GM10248 (cell line): ENCODE data around the gene GOLGA2.

ENCODE experiments used
- CTCF ChIA-PET: fragments of 300-600 bp; sonication (Branson Sonifier 250); formaldehyde crosslinking; extraction: SDS; loops from one replicate; lab custom pipeline; 2021; ENCODE audit warnings: antibody characterized with exemption; lab: Yijun Ruan, JAX
- POLR2A ChIA-PET: fragments of 350-650 bp; sonication (Branson Sonifier 250); formaldehyde crosslinking; extraction: SDS; loops from one replicate; lab custom pipeline; 2020; ENCODE audit warnings: antibody characterized with exemption; lab: Yijun Ruan, JAX
- DNase-seq: peaks from one replicate; pipeline ENCODE4 v3.0.0; 2012; ENCODE audit errors: extremely low spot score
- TF ChIP-seq, protein P1 (sequence below): IDR thresholded peaks from 2 replicates; pipeline ENCODE4 v1.5.1; 2012; ENCODE audit warnings: mild to moderate bottlenecking, low read depth; ENCODE audit errors: extremely low read depth, missing control alignments, control extremely low read depth

GOLGA2 gene

GRCh38 chr9:128245421-128246151, 30.2 kb downstream of the GOLGA2 start:
- POLR2A ChIA-PET, result no interaction called here
- CTCF ChIA-PET, result interaction anchor here (0.9 to 1.7 kb wide), 2 partner anchors 9 to 117 kb away, joined by 3 to 5 read pairs; no protein-coding TSS in a partner anchor
- TF ChIP-seq, protein P1, sequence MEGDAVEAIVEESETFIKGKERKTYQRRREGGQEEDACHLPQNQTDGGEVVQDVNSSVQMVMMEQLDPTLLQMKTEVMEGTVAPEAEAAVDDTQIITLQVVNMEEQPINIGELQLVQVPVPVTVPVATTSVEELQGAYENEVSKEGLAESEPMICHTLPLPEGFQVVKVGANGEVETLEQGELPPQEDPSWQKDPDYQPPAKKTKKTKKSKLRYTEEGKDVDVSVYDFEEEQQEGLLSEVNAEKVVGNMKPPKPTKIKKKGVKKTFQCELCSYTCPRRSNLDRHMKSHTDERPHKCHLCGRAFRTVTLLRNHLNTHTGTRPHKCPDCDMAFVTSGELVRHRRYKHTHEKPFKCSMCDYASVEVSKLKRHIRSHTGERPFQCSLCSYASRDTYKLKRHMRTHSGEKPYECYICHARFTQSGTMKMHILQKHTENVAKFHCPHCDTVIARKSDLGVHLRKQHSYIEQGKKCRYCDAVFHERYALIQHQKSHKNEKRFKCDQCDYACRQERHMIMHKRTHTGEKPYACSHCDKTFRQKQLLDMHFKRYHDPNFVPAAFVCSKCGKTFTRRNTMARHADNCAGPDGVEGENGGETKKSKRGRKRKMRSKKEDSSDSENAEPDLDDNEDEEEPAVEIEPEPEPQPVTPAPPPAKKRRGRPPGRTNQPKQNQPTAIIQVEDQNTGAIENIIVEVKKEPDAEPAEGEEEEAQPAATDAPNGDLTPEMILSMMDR, result no peak
- DNase-seq, result no peak

DNA sequence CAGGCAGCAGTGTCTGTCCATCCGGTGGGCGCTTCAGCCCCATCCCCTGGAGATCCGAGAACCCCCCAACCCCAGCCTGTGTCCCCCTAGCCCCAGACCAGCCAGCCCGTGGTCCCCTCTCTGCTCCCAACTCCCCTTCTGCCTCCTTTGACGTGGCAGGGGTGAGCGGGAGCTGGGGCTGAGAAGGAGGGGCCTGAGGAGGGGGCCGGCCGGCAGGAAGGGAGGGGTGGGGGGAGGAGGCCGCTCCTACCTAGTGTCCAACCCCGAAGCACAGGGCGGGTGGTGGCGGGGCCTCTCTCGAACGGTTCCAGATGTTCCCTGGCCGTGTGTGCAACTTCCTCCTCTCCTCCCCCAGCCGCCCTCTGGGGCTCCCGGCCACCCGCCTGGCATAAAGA, 31.0 kb downstream of the GOLGA2 start:
- TF ChIP-seq, protein P1, result no peak
- DNase-seq, result no peak
- ChIA-PET POLR2A (no interaction called here), CTCF (interaction anchor here (0.9 kb wide), 1 partner anchor 118 kb away, joined by 3 read pairs; no protein-coding TSS in a partner anchor)

GRCh38 chr9:128244091-128244836, 31.5 kb downstream of the GOLGA2 start:
- CTCF ChIA-PET, result no interaction called here
- TF ChIP-seq, protein P1, result no peak
- POLR2A ChIA-PET, result no interaction called here
- no peak for DNase-seq

DNA sequence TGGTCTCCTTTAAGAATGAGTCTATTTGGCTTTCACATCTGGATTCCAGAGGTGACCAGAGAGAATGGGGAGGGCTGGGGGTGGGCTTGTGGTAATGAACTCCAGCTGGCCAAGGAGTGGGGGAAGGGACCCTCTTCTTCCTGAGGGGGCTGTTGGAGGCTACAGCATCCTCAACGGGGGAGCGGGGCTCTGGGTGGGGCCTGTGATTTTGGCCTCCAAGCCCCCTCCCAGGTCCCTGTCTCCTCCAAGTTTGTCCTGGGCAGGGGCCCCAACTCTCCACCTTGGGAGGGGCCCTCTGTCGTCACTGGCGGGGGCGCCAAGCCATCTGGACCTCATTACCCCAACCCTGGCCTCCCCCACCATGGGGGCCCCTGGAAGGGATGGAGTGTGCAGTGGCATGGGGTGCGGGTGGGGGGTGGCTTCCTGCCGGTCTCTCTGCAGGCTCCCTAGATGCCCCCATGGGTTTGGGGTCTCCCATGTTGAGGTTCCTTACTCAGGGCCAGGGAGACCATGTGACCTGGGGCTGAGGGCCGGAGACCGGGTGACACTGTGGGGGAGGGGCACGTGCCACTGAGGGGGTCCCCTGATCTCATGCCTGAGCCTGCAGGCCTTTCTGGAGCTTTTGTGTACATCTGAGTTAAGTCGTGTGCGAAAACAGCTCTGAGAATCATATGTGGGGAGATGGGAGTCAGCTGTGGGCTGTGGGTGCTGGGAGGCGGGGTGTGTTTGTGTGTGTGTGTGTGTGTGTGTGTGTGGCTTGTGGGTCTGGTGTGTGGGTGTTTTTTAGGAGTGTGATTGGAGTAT, 32.4 kb downstream of the GOLGA2 start:
- TF ChIP-seq, protein P1, result no peak
- POLR2A ChIA-PET, result no interaction called here
- DNase-seq, result no peak
- CTCF ChIA-PET, result interaction anchor here (1.0 kb wide), 1 partner anchor 52 kb away, joined by 3 read pairs; the partner anchor contains the start of gene CIZ1

- no peak for DNase-seq
- TF ChIP-seq, protein P1, result no peak
- ChIA-PET CTCF (interaction anchor here (1.0 kb wide), 1 partner anchor 52 kb away, joined by 3 read pairs; the partner anchor contains the start of gene CIZ1), POLR2A (no interaction called here)
Observed at GRCh38 chr9:128242828-128243214, 33.0 kb downstream of the GOLGA2 start.

- DNase-seq, result no peak
- POLR2A ChIA-PET, result no interaction called here
- CTCF ChIA-PET, result interaction anchor here (1.4 to 2.4 kb wide), 3 partner anchors 13 to 120 kb away, joined by 4 to 8 read pairs (median 5); no protein-coding TSS in a partner anchor
- TF ChIP-seq, protein P1, result no peak
Observed at GRCh38 chr9:128242124-128242523, 33.7 kb downstream of the GOLGA2 start.
